HG03175 (cell line): ENCODE results near the gene TMEM175.

Experiments
- ATAC-seq: cut with Tn5 transposase; IDR thresholded peaks from one replicate; pipeline ENCODE4 v1.9.1; 2021; ENCODE audit warnings: mild to moderate bottlenecking, moderate library complexity; ENCODE audit not compliant: unreplicated experiment

Gene TMEM175

GRCh38 chr4:898869-899555, 33.2 kb upstream of the TMEM175 start:
- no peak for ATAC-seq

- no peak for ATAC-seq
Measured at GRCh38 chr4:899556-899906, 32.7 kb upstream of the TMEM175 start.

- no peak for ATAC-seq
Measured at GRCh38 chr4:900073-900472, 32.2 kb upstream of the TMEM175 start.

GRCh38 chr4:900721-901120, 31.5 kb upstream of the TMEM175 start:
- no peak for ATAC-seq

GRCh38 chr4:901192-901910, 30.9 kb upstream of the TMEM175 start:
- ATAC-seq: no peak

- ATAC-seq: no peak
Measured at GRCh38 chr4:903066-904046, 28.9 kb upstream of the TMEM175 start.

GRCh38 chr4:905485-906338, 26.5 kb upstream of the TMEM175 start:
- ATAC-seq: no peak

- ATAC-seq: no peak
Measured at GRCh38 chr4:906339-907102, 25.7 kb upstream of the TMEM175 start.

GRCh38 chr4:907103-907400, 25.2 kb upstream of the TMEM175 start:
- ATAC-seq: no peak

- ATAC-seq: no peak
Measured at GRCh38 chr4:907691-908425, 24.4 kb upstream of the TMEM175 start.

GRCh38 chr4:909131-909571, 23.1 kb upstream of the TMEM175 start:
- ATAC-seq: no peak

GRCh38 chr4:909821-910220, 22.4 kb upstream of the TMEM175 start:
- ATAC-seq: no peak

GRCh38 chr4:910366-911091, 21.7 kb upstream of the TMEM175 start:
- ATAC-seq: no peak

- ATAC-seq: no peak
Measured at GRCh38 chr4:911221-911751, 21.0 kb upstream of the TMEM175 start.

GRCh38 chr4:911871-912490, 20.3 kb upstream of the TMEM175 start:
- ATAC-seq: no peak

- no peak for ATAC-seq
Measured at GRCh38 chr4:912548-913279, 19.5 kb upstream of the TMEM175 start.

- no peak for ATAC-seq
Measured at GRCh38 chr4:913280-913618, 19.0 kb upstream of the TMEM175 start.
